Gastrocnemius medialis (tissue), 4 donors: ENCODE results near the gene LIMK1. TPM values are rescaled to one million over a fixed set of nuclear protein-coding genes. Genes with fewer than 3 reads are reported as not detected.

Experiments
- ATAC-seq, 2 donors: fragments of 150-250 bp; one replicate each; pipeline ENCODE4 v1.9.1; 2016
- DNase-seq, 2 donors: peaks; one replicate each; pipeline ENCODE4 v3.0.0-alpha.2; 2019
- H3K27ac ChIP-seq, 4 donors: fragments of 200-600 bp; sonication (generic); 1 replicate in 1 of 4; 2 replicates in 3 of 4; pipeline ENCODE4 v1.5.1; 2016 to 2018; ENCODE audit warnings: mild to moderate bottlenecking in 2 of 4, moderate library complexity in 1 of 4
- H3K27me3 ChIP-seq, 3 donors: fragments of 200-600 bp; sonication (generic) in 2 of 3; 1 replicate in 1 of 3; 2 replicates in 2 of 3; pipeline versions ENCODE4 v1.5.1 to v1.6.0; 2016 to 2019; ENCODE audit warnings: mild to moderate bottlenecking in 1 of 3, moderate library complexity in 1 of 3
- H3K36me3 ChIP-seq, 2 donors: fragments of 200-600 bp; sonication (generic) in 1 of 2; one replicate each; pipeline ENCODE4 v1.5.1; 2017 to 2018
- H3K4me1 ChIP-seq, 2 donors: fragments of 200-600 bp; sonication (generic) in 1 of 2; one replicate each; pipeline ENCODE4 v1.5.1; 2016 to 2017; ENCODE audit warnings: mild to moderate bottlenecking in 2 of 2
- H3K4me3 ChIP-seq, 4 donors: fragments of 200-600 bp; sonication (generic) in 3 of 4; 1 replicate in 1 of 4; 2 replicates in 3 of 4; pipeline ENCODE4 v1.5.1; 2016 to 2019; ENCODE audit warnings: mild to moderate bottlenecking in 2 of 4
- H3K9me3 ChIP-seq, 3 donors: fragments of 200-600 bp; sonication (generic) in 2 of 3; 1 replicate in 1 of 3; 2 replicates in 2 of 3; pipeline ENCODE4 v1.5.1; 2016 to 2019
- POLR2A ChIP-seq, 2 donors: fragments of 450-650 bp; IDR thresholded peaks; one replicate each; pipeline ENCODE4 v1.6.1; 2017; ENCODE audit warnings: antibody characterized with exemption in 2 of 2, mild to moderate bottlenecking in 2 of 2, moderate library complexity in 2 of 2
- in situ Hi-C, 4 donors: fragments of 200-750 bp; cut with MboI; loops; one replicate each; pipeline versions ENCODE4 v1.15.0 to v1.8.0; 2017; ENCODE audit warnings: low sequenced_read_pairs in 4 of 4
- intact Hi-C: fragments of 100-400 bp; cut with DNase I; formaldehyde crosslinking; loops from one replicate; pipeline ENCODE4 v1.15.1; 2023; ENCODE audit warnings: low total_unique reads
- total RNA-seq, 4 donors: library from RNA; depleted of rRNA; stranded (reverse); fragments of >200 nt; gene quantifications; one replicate each; pipeline versions ENCODE4 v1.1.0 to v1.2.3, GENCODE V29; 2016
- TF ChIP-seq, protein P1 (sequence below), 5 experiments: fragments of 450-650 bp in 3 of 5; fragments of 200-600 bp in 2 of 5; sonication (generic) in 2 of 5; IDR thresholded peaks in 4 of 5; conservative IDR thresholded peaks in 1 of 5; 1 replicate in 4 of 5; 2 replicates in 1 of 5; pipeline ENCODE4 v1.5.1; 2016 to 2019; ENCODE audit warnings: antibody characterized with exemption in 5 of 5, mild to moderate bottlenecking in 3 of 5, moderate library complexity in 3 of 5

Gene LIMK1
- total RNA-seq, 4 donors from 2014 or later, result 15.3 to 56.4 (median 23.3) TPM

DNA sequence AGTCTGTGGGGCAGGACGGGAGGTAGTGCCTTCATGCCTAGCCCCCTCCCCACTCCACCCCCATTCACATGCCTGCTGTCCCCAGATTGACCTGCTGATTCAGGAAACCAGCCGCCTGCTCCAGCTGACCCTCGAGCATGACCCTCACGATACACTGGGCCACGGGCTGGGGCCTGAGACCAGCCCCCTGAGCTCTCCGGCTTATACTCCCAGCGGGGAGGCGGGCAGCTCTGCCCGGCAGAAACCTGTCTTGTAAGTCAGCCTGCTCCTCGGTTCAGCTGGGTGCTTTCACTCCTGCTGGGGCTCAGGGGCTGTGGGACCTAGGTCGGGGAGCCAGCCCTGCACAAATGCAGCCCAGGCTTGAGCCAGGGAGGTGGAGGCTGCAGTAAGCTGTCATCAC lies 22.4 kb downstream of the LIMK1 start:
- Histone ChIP-seq H3K9me3 (no peaks in the 10 kb centered on the region), H3K27ac (no peak overlapping the region), H3K4me3 (no peak overlapping the region), H3K36me3 (peaks cover 0 to 60% of the 10 kb centered on the region in 2 donors), H3K27me3 (no peaks in the 10 kb centered on the region), H3K4me1 (peaks cover 9% of the 10 kb centered on the region in 2 donors)
- DNase-seq (no peak), ATAC-seq (no peak)
- intact Hi-C loops, result loop anchor here (2.0 kb wide), 1 partner anchor 67 kb away; no protein-coding TSS in a partner anchor
- TF ChIP-seq, protein P1, sequence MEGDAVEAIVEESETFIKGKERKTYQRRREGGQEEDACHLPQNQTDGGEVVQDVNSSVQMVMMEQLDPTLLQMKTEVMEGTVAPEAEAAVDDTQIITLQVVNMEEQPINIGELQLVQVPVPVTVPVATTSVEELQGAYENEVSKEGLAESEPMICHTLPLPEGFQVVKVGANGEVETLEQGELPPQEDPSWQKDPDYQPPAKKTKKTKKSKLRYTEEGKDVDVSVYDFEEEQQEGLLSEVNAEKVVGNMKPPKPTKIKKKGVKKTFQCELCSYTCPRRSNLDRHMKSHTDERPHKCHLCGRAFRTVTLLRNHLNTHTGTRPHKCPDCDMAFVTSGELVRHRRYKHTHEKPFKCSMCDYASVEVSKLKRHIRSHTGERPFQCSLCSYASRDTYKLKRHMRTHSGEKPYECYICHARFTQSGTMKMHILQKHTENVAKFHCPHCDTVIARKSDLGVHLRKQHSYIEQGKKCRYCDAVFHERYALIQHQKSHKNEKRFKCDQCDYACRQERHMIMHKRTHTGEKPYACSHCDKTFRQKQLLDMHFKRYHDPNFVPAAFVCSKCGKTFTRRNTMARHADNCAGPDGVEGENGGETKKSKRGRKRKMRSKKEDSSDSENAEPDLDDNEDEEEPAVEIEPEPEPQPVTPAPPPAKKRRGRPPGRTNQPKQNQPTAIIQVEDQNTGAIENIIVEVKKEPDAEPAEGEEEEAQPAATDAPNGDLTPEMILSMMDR (IDR thresholded peaks at IDR 0.05 in 4 of 5, conservative IDR thresholded peaks at IDR 0.05 in 1 of 5), result no peak
- in situ Hi-C loops, result no loop called here

DNA sequence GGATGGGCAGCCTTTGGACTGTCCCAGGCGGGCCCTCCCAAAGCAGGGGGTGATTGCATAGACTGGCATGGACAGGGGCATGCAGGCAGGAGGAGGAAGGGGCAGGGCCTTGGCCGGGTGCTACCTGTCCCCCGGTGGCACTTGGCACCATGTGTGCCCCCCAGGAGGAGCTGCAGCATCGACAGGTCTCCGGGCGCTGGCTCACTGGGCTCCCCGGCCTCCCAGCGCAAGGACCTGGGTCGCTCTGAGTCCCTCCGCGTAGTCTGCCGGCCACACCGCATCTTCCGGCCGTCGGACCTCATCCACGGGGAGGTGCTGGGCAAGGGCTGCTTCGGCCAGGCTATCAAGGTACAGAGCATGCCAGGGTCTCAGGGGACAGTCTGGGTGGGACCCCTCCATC lies 23.2 kb downstream of the LIMK1 start:
- Histone ChIP-seq H3K36me3 (peaks cover 0 to 65% of the 10 kb centered on the region in 2 donors), H3K27ac (no peak overlapping the region), H3K4me1 (peaks cover 9% of the 10 kb centered on the region in 2 donors), H3K4me3 (no peak overlapping the region), H3K27me3 (no peaks in the 10 kb centered on the region), H3K9me3 (no peaks in the 10 kb centered on the region)
- in situ Hi-C loops, result no loop called here
- intact Hi-C loops, result no loop called here
- TF ChIP-seq, protein P1 (IDR thresholded peaks at IDR 0.05 in 4 of 5, conservative IDR thresholded peaks at IDR 0.05 in 1 of 5), result no peak
- TF ChIP-seq POLR2A (IDR thresholded peaks at IDR 0.05), result no peak
- no peak for ATAC-seq
- no peak for DNase-seq

DNA sequence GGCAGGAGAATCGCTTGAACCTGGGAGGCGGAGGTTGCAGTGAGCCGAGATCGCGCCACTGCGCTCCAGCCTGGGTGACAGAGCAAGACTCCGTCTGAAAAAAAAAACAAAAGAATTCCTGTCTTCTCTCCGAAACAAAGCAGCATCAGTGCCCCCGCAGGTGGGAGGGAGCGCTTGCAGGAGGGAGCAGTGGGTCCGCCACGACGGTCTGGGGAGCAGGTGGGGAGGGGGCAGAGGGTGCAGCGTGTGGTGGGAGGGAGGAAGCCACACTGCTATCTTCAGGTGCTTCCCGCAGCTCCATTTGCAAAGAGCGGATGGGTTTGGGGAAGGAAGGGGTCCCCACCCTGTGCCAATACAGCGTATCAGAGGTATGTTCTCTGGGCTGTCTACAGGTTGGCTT lies 31.7 kb downstream of the LIMK1 start:
- Histone ChIP-seq H3K9me3 (no peaks in the 10 kb centered on the region), H3K27ac (no peak overlapping the region), H3K4me3 (no peak overlapping the region), H3K4me1 (no peaks in the 10 kb centered on the region), H3K27me3 (no peaks in the 10 kb centered on the region), H3K36me3 (peaks cover 0 to 86% of the 10 kb centered on the region in 2 donors)
- ATAC-seq (no peak), DNase-seq (no peak)
- in situ Hi-C loops, result no loop called here
- intact Hi-C loops, result no loop called here
- no peak for TF ChIP-seq POLR2A (IDR thresholded peaks at IDR 0.05)
- TF ChIP-seq, protein P1 (IDR thresholded peaks at IDR 0.05 in 4 of 5, conservative IDR thresholded peaks at IDR 0.05 in 1 of 5), result no peak

DNA sequence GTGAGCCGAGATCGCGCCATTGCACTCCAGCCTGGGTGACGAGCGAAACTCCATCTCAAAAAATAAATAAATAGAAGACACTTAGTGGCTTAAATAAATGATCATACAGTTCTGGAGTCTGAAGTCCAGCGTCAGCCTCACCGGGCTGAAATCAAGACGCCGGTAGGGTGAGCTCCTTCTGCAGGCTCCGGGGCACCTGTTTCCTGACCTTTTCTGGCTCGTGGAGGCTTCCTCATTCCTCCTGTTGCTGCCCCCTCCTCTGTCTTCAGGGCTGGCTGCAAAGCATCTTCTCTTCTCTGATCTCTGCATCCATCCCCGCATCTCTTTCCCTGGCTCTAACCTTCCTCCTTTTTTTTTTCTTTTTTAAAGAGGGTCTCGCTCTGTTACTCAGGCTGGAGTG lies 32.8 kb downstream of the LIMK1 start:
- Histone ChIP-seq H3K4me1 (no peaks in the 10 kb centered on the region), H3K4me3 (no peak overlapping the region), H3K9me3 (no peaks in the 10 kb centered on the region), H3K27me3 (no peaks in the 10 kb centered on the region), H3K36me3 (peaks cover 0 to 86% of the 10 kb centered on the region in 2 donors), H3K27ac (no peak overlapping the region)
- ATAC-seq, result no peak
- TF ChIP-seq POLR2A (IDR thresholded peaks at IDR 0.05), result no peak
- TF ChIP-seq, protein P1 (IDR thresholded peaks at IDR 0.05 in 4 of 5, conservative IDR thresholded peaks at IDR 0.05 in 1 of 5), result no peak
- intact Hi-C loops, result no loop called here
- DNase-seq, result no peak
- in situ Hi-C loops, result no loop called here

DNA sequence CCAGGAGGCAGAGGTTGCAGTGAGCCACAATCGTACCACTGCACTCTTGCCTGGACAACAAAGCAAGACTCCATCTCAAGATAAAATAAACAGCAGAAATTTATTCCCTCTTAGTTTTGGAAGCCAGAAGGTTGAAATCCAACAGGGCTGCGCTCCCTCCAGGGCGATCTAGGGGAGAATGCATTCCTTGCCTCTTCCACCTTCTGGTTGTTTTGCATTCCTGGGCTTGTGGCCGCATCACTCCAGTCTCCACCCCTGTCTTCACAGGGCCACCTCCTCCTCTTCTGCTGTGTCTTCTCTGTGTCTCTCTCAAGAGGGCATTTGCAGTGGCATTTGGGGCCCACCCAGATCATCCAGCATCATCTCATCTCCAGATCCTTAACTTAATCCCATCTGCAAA lies 36.2 kb downstream of the LIMK1 start:
- Histone ChIP-seq H3K36me3 (peaks cover 0 to 61% of the 10 kb centered on the region in 2 donors), H3K27ac (no peak overlapping the region), H3K27me3 (no peaks in the 10 kb centered on the region), H3K4me3 (no peak overlapping the region), H3K9me3 (no peaks in the 10 kb centered on the region), H3K4me1 (no peaks in the 10 kb centered on the region)
- no peak for ATAC-seq
- TF ChIP-seq, protein P1 (IDR thresholded peaks at IDR 0.05 in 4 of 5, conservative IDR thresholded peaks at IDR 0.05 in 1 of 5), result no peak
- no peak for TF ChIP-seq POLR2A (IDR thresholded peaks at IDR 0.05)
- intact Hi-C loops (no loop called here), in situ Hi-C loops (no loop called here)
- DNase-seq, result no peak
